IPS-18c (cell line): Measurements from ENCODE around the gene LAD1.

Source experiments
- H3K4me3 ChIP-seq: 2 replicates; pipeline ENCODE4 v1.7.0; 2013; ENCODE audit warnings: low read depth, mild to moderate bottlenecking, low read length, moderate library complexity; ENCODE audit not compliant: insufficient read depth
- H3K9me3 ChIP-seq: one replicate; pipeline ENCODE4 v1.6.1; 2013; ENCODE audit warnings: mild to moderate bottlenecking, low read length, moderate library complexity; ENCODE audit not compliant: control insufficient read depth, insufficient read depth

Gene LAD1

DNA sequence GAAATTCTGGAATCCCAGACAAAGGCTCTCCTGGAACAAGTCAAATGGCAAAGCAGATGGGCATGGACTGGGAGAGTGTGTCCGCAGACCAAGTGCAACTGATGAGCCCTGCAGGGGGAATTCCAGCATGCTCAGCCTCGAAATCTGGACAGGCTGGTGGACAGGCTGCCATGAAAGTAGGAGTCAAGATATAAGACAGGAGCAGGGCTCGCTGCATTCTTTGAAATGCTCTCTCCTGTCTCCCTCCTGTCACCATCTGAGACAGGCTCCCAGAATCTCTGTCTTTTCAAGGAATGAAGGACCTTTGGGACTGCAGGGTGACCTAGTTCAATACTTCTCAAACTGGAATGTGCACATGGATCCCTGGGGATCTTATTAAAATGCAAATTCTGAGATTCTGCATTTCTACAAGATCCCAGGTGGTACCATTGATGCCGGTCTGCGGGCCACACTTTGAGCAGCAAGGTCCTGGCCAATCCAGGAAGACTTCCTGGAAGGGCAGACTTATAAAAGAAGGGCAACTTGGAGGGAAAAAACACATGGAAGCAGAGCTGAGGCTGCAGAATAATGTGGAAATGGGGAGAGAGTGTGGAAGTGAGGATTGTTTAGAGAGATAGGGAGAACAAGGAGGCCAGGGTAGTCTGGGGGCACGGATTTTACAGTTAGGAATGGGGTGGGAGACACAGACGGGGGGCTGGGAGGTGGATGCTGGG is 51.5 kb downstream of the LAD1 start:
- no peaks in the 10 kb centered on the region for H3K9me3 ChIP-seq
- no peak overlapping the region for H3K4me3 ChIP-seq

DNA sequence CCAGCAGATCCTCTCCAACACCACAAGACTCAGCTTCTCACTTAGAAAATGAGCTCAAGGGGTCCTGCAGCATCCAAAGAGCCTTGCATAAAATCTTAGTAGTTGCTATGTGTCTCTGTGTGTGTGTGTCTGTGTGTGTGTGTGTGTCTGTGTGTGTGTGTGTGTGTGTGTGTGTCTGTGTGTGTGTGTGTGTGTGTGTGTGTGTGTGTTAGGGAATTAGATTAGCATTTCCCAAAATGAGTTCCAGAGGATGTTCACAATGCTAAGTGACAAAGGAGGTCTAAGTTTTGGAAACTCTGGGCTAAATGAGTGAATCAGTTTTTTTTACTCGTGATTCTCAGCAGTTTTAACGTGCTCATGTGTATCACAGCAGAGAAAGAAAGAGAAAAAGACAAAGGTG is 52.1 kb downstream of the LAD1 start:
- H3K4me3 ChIP-seq, result no peak overlapping the region
- H3K9me3 ChIP-seq, result no peaks in the 10 kb centered on the region

DNA sequence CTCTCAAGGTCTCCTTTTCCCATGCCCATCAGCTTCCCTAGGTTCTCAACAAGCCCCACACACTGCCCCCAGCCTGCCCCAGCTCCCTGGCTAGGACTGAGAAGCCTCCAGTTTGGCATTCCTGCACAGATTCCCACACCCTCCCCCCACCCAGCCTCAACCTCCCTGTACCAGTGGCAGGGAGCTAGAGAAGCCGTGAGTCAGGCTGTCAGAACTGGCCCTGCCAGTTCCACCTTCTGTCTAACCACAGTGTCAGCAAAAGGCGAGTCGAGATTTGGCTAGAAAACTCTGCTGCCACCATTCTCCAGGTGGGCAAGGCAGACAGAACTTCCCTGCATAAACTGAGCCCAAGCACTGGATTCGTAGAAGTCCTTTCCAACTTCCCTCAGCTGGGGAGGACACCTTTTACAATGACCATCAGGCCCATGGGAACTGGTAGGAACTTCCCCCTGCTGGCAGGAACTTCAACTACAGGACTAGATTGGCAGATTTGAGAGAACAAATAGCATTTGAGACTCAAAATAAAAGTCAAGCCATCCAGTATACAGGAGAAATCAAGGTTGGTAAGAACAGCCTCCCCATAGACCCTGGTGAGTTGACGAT is 52.7 kb downstream of the LAD1 start:
- no peak overlapping the region for H3K4me3 ChIP-seq
- H3K9me3 ChIP-seq, result no peaks in the 10 kb centered on the region

DNA sequence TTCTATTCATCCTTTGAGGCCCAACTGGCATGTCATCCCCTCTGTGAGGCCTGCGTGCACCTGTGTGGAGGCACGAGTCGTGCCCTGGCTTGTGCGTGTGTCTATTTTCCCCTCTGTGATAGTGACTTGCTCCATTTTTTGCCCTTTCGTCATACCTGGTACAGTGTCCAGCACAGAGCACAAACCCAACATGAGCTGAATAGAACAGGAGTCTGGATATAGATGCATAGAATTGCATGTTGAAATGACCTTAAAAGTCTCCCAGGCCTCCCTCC is 54.1 kb downstream of the LAD1 start:
- Histone ChIP-seq H3K9me3 (no peaks in the 10 kb centered on the region), H3K4me3 (no peak overlapping the region)

DNA sequence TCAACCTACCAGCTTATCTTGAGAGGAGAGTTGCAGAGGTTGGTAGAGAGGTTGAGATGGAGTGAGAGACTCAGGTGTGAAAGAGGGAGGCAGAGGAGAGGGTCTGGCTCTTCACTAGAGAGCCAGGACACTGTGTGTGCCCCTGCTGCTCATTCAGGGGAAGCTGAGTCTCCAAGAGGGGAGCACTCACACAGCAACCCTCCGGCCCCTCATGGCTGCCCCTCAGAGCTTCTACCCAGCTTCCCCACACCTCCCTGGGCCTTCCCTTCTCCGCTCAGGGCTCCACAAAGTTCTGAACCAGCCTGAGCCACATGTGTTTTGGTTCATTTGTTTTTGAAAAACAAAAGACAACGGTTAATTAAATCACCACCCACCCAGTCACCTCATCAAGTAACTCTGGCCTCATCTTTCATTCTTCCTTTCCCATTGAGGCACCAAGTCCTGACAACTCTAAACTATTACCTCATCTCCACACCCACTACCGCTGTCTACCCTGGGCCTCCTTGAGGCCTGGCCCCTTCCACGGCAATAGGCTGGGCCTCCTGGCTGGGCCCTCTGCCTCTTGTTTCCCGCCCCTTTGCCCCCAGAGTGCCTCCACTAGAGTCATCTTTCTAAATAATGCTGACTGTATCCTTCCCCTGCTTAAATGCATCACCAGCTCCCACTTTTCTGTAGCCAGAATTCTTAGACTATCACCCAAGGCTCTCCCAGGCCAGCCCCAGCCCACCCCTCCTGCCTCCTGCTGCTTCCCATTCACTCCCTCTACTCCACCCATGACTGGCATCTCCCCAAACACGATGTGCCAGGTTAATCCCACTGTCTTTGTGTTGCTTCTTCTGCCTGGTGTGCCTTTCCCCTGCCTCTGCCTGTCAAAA is 54.7 kb downstream of the LAD1 start:
- H3K4me3 ChIP-seq, result no peak overlapping the region

DNA sequence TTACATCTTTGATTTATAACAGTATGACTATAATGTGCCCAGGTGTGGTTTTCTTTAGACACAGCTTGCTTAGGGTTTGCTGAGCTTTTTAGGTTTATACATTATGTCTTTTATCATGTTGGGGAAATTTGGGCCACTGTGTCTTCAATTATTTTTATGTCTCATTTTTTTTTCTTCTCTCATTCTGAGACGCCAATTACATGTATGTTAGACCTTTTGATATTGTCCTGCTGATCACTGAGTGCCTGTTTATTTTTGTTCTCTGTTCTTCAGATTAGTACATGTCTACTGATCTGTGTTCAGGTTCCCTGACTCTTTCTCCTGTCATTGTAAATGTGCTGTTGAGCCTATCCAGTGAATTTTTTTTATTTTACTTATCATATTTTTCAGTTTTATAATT is 57.7 kb downstream of the LAD1 start:
- Histone ChIP-seq H3K9me3 (peaks cover 2% of the 10 kb centered on the region), H3K4me3 (no peak overlapping the region)

More for the DNA sequence above, 54.7 kb downstream of the LAD1 start:
- H3K9me3 ChIP-seq, result no peaks in the 10 kb centered on the region

DNA sequence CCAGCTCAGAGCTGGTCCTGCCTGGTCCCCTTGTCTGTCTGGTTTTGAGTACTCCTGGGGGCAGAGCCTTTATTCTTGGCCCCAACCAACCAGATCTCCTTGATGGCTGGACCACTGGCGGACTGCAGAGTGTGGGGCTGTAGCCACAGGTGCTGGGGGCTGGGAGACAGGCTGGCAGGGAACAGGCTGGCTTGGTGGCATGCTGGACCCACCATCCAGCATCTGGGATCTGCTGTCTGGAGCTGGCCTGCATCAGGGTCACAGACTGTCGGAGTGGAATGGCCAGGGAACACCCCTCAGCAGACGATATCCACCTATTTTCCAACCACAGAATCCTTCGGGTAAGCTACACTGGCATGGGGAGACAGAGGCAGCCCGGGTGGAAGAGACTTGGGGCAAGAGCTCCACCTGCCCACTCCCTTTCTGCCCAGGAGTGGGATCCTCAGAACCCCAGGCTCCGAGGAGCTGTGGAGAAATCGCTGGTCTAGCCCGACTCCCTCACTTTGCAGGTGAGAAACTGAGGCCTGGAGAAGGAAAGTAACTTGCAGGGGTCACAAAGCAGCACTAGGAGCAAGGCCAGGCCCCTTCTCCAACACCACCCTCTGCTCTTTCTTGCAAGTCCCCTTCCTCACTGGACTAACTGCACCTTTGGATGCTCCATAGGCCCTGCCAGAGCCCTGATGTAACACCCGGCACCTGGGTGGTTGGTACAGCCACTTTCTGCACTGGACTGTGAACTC is 62.2 kb downstream of the LAD1 start:
- Histone ChIP-seq H3K4me3 (no peak overlapping the region), H3K9me3 (peaks cover 2% of the 10 kb centered on the region)

DNA sequence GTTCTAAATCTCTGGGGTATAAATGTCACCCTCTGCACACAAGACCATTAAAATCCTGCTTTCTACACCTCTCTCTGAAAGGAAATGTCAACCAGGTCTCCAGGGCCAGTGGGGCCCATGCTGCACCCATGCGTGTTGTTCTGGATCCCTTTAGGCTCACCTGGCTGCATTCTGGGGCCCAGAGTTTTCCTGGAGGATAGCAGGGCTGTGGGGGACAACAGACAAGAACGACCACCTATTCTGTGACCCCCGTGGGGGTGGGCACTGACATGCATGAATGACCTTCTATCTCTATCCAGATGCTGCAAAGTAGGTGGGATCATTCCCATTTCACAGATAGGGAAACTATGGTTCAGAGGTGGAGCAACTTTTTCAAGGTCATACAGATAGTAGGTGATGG is 63.2 kb downstream of the LAD1 start:
- Histone ChIP-seq H3K4me3 (no peak overlapping the region), H3K9me3 (peaks cover 2% of the 10 kb centered on the region)

DNA sequence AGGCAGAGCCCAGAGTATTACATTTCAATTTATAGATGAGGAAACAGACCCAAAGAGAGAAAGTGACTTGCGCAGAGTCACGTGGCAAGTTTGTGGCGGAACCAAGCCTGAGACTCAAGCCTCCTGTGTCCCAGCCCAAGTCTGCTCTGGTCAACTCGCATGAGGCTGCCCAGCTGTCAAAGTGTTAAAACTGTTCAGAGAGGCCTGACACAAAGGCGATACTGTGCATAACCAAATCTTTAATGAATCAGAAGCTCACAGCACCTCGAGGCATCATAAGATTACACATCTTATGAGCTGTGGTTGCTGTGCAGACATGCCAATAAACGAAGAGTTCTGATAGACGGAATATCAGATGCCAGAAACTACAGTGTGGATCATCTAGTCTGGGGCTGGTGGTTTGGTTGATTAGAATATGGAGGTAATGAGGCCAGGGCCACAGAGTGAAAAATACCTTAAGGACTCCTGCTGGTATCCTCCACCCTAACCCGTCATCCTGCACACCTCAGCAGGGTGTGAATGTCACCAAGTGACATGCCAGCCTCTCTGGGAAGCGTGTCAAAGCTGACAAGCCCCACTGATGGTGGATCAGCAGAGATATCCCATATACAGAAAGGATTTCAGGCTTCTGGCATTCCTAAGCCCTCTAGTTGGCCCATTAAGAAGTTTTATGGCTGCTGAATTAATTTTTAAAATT is 63.8 kb downstream of the LAD1 start:
- Histone ChIP-seq H3K4me3 (no peak overlapping the region), H3K9me3 (peaks cover 2% of the 10 kb centered on the region)

DNA sequence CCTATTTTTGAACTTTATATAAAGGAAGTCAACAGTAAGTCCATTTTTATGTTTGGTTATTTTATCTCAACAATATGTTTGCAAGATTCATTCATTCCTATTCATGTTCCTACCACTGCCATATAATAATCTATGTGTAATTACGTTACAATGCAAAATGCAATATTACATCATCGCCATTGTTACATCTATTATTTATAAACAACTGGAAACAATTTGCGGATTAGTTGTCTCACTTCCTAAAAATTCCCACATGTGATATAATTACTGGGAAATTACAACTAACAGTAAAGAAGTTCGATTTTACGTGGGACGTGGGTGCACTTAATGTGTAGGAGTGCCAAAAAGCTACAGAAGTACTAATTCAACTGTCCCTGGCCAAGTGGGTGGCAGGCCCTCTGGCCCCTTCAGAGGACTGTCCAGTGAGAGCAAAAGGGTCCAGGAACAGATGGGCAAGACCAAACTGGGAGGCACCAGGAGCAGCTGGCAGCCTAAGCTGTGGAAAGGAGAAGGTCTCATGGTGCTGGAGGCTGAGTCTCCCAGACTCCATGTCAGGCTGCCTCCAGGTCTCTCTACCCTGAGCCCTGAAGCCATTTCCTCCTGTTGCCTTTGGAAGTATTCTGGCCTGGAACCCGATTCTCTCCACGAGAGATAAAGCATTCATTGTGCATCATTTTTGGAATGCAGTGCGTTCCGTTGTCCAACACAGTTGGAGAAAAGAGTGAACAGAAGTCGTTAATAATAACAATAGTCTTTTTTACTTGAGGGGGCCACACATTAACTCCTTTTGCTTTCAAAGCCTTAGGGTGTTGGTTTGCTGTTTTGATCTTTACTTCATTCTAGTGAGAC is 64.6 kb downstream of the LAD1 start:
- peaks cover 2% of the 10 kb centered on the region for H3K9me3 ChIP-seq
- no peak overlapping the region for H3K4me3 ChIP-seq

DNA sequence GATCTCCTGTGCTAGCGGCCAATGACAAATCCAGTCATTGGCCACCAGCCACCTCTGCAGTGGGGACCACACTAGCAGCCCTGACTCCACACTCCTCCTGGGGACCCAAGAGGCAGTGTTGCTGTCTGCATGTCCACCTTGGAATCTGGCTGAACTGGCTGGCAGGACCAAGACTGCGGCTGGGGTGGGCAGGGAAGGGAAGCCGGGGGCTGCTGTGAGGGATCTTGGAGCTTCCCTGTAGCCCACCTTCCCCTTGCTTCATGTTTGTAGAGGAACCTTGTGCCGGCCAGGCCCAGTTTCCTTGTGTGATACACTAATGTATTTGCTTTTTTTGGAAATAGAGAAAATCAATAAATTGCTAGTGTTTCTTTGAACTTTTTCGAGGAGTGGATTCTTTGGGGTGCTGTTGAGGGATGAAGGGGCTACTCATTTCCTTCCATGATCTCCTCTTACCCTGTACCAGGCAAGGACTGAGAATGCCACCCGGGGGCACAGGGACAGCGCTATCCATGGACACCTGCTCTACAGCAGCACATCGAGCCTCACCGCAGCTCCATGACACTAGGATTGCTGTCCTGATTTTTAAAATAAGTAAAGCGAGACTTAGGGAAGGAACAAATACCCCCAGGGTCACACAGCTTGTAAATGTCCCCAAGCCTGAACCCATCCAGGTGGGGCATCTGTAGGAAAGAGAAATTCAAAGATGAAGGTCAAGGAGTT is 66.3 kb downstream of the LAD1 start:
- Histone ChIP-seq H3K4me3 (no peak overlapping the region), H3K9me3 (no peaks in the 10 kb centered on the region)

DNA sequence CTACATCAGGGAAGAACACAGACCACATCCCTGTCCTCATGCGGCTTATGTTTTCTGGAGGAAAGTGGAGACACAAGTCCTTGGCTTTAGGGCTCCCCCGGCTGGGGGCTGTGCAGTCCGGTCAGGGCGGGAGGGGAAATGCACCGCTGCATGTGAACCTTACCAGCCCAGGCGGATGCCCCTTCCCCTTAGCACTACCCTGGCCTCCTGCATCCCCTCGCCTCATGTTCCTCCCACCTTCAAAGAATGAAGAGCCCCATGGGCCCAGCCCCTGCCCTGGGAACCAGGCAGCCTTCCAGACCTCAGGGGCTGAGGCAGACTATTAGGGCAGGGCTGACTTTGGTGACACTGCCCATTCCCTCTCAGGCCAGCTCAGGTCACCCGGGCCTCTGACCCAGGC is 67.1 kb downstream of the LAD1 start:
- Histone ChIP-seq H3K4me3 (no peak overlapping the region), H3K9me3 (no peaks in the 10 kb centered on the region)

DNA sequence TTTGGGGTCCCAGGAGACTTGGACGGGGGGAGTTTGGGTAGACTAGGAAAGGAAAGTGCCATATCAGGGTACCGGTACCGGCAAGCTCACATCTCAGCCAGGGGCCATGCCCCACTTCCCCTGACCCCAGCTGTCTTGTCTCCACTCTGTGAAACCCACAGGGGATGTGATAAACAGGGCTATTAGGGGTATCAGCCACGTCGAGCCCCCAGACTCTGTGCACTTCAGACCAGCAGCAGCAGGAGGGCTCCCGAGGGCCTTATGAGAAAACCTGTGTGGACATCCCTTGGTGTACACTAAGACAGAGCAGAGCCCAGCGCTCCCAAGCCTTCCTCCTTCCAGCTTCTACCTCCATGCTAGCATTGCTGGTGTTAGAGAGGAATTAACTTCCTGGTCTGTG is 68.0 kb downstream of the LAD1 start:
- H3K9me3 ChIP-seq, result no peaks in the 10 kb centered on the region
- H3K4me3 ChIP-seq, result no peak overlapping the region
